ENCODE data around the gene B3GNT5. TPM values are rescaled to one million over a fixed set of nuclear protein-coding genes. Genes with fewer than 3 reads are reported as not detected.

B3GNT5 gene
- total and polyA plus RNA-seq, 2 of the 8 experiments (the other 6 are each of a cell fraction or from before 2014, with no cell fraction given): 2.4 to 9.7 TPM

DNA sequence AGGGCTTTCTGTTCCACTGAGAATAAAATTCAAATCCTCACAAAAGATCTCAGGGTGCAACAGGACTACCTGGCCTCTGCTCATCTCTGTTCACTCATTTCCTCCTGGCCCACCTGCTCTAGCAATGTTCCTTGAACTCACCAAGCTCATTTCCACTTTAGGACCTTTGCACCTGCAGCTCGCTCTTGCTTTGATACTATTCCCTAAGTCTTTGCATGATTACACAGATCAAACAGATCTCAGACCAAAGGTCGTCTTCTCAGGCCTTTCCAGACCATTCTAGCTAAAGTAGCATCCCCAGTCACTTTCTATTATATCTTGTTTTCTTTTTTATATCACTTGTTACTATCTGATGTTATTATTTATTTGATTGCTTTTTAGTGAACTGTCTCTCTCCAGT is 54.7 kb downstream of the B3GNT5 start:
- H2BK20ac ChIP-seq (ENCODE audit: low read length): no peak overlapping the region
- no peak overlapping the region for H3K56ac ChIP-seq (replicated peaks; ENCODE audit: insufficient read length, low read depth, low read length)
- no peak overlapping the region for H2BK12ac ChIP-seq (ENCODE audit: low read depth, low read length)
- no peak overlapping the region for H3K4me2 ChIP-seq (ENCODE audit: insufficient read depth in 1 of 2, low read depth in 2 of 2, low read length in 2 of 2)
- no peak overlapping the region for H3K4ac ChIP-seq (replicated peaks; ENCODE audit: insufficient read length, low read depth, low read length)
- H4K5ac ChIP-seq (ENCODE audit: insufficient read length, low read depth, low read length): no peak overlapping the region
- no peak overlapping the region for H3K4me3 ChIP-seq (ENCODE audit: extremely low read depth in 1 of 4, insufficient read depth in 2 of 4, low read depth in 3 of 4, low read length in 4 of 4)
- 84% methylated on average over 2 of the region's 2 CpGs; no CpG with 5 or more reads in 1 of the 2 experiments for WGBS, 2 experiments (ENCODE audit: extremely low coverage in 1 of 2, insufficient coverage in 1 of 2, insufficient read length in 1 of 2, insufficient replicate concordance in 2 of 2, low coverage in 1 of 2, low lambda C conversion rate in 2 of 2, missing lambda C conversion rate in 1 of 2)
- H2BK120ac ChIP-seq (replicated peaks; ENCODE audit: low read depth, low read length): no peak overlapping the region
- H3K23me2 ChIP-seq (ENCODE audit: low read depth, low read length): no peaks in the 10 kb centered on the region
- CTCF ChIA-PET (ENCODE audit: partially characterized antibody): interaction anchor here (0.9 to 1.2 kb wide), 3 partner anchors 74 to 183 kb away, joined by 3 read pairs; no protein-coding TSS in a partner anchor
- H3K14ac ChIP-seq (ENCODE audit: insufficient read length): no peak overlapping the region
- no peaks in the 10 kb centered on the region; the same call in 1 of the 2 replicates for H3K79me1 ChIP-seq (ENCODE audit: low read depth, low read length)
- no peak overlapping the region for H2BK5ac ChIP-seq (ENCODE audit: low read depth, low read length)
- H3K9ac ChIP-seq (replicated peaks in 1 of 4; ENCODE audit: extremely low read depth in 1 of 4, low read depth in 3 of 4, low read length in 3 of 4): no peak overlapping the region
- H3K27me3 ChIP-seq (replicated peaks in 1 of 4; ENCODE audit: control insufficient read depth in 3 of 4, extremely low read depth in 1 of 4, insufficient read depth in 3 of 4, low read length in 3 of 4): no peaks in the 10 kb centered on the region
- H4K8ac ChIP-seq (ENCODE audit: extremely low read depth, insufficient read depth, low read length): no peak overlapping the region
- FAIRE-seq (no peak), DNase-seq (ENCODE audit: low read depth in 1 of 2, low spot score in 2 of 2) (no peak)
- no peak overlapping the region for H2BK15ac ChIP-seq (ENCODE audit: low read length)
- H3K9me3 ChIP-seq (ENCODE audit: insufficient read depth in 2 of 2, low read depth in 1 of 2, low read length in 1 of 2): no peaks in the 10 kb centered on the region
- H3K23ac ChIP-seq (ENCODE audit: insufficient read length): no peak overlapping the region
- H2AK5ac ChIP-seq (ENCODE audit: low read depth, low read length): no peak overlapping the region
- no peak overlapping the region for H2AFZ ChIP-seq (ENCODE audit: low read length)
- POLR2A ChIA-PET (ENCODE audit: partially characterized antibody): interaction anchor here (1.1 kb wide), 1 partner anchor 12 kb away, joined by 3 read pairs; no protein-coding TSS in a partner anchor
- no peaks in the 10 kb centered on the region for H3K4me1 ChIP-seq (replicated peaks in 1 of 4; ENCODE audit: control insufficient read depth in 3 of 4, insufficient read depth in 4 of 4, low read length in 3 of 4)
- no peaks in the 10 kb centered on the region for H3K79me2 ChIP-seq (ENCODE audit: control insufficient read depth in 1 of 2, insufficient read depth in 2 of 2, low read length in 2 of 2)
- H3K27ac ChIP-seq (ENCODE audit: low read depth, low read length): no peak overlapping the region
- H3K18ac ChIP-seq (ENCODE audit: extremely low read depth, low read length): no peak overlapping the region
- peaks cover 0 to 20% (median 3%) of the 10 kb centered on the region in 4 experiments; a peak in 5 of 8 replicates for H3K36me3 ChIP-seq (ENCODE audit: control insufficient read depth in 2 of 4, insufficient read depth in 4 of 4, low read length in 3 of 4)
- H4K20me1 ChIP-seq (replicated peaks in 1 of 2; ENCODE audit: control insufficient read depth in 1 of 2, insufficient read depth in 2 of 2, low read length in 2 of 2): no peaks in the 10 kb centered on the region
- no peak overlapping the region for H4K91ac ChIP-seq (replicated peaks; ENCODE audit: insufficient read length, low read length)
- TF ChIP-seq RAD21 (IDR thresholded peaks at IDR 0.05 in 1 of 2, conservative IDR thresholded peaks at IDR 0.05 in 1 of 2; ENCODE audit: low read depth in 2 of 2, low read length in 2 of 2) (no peak), TAF7 (optimal IDR thresholded peaks at IDR 0.05; ENCODE audit: borderline replicate concordance, low read depth, low read length) (no peak), BACH1 (IDR thresholded peaks at IDR 0.05; ENCODE audit: low read length) (no peak), CBX5 (IDR thresholded peaks at IDR 0.05; ENCODE audit: low read depth, low read length) (no peak), CHD1 (IDR thresholded peaks at IDR 0.05; ENCODE audit: low read depth, low read length) (no peak), PHF8 (conservative IDR thresholded peaks at IDR 0.05; ENCODE audit: low read depth, low read length) (no peak), CEBPB (IDR thresholded peaks at IDR 0.05; ENCODE audit: low read depth, low read length) (no peak), SP4 (IDR thresholded peaks at IDR 0.05; ENCODE audit: low read length) (no peak), JUN (IDR thresholded peaks at IDR 0.05; ENCODE audit: low read depth, low read length) (no peak)
- TF ChIP-seq, protein P1, sequence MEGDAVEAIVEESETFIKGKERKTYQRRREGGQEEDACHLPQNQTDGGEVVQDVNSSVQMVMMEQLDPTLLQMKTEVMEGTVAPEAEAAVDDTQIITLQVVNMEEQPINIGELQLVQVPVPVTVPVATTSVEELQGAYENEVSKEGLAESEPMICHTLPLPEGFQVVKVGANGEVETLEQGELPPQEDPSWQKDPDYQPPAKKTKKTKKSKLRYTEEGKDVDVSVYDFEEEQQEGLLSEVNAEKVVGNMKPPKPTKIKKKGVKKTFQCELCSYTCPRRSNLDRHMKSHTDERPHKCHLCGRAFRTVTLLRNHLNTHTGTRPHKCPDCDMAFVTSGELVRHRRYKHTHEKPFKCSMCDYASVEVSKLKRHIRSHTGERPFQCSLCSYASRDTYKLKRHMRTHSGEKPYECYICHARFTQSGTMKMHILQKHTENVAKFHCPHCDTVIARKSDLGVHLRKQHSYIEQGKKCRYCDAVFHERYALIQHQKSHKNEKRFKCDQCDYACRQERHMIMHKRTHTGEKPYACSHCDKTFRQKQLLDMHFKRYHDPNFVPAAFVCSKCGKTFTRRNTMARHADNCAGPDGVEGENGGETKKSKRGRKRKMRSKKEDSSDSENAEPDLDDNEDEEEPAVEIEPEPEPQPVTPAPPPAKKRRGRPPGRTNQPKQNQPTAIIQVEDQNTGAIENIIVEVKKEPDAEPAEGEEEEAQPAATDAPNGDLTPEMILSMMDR (IDR thresholded peaks at IDR 0.05; ENCODE audit: control extremely low read depth in 1 of 3, insufficient read depth in 1 of 3, low read depth in 1 of 3, low read length in 3 of 3): no peak
- TF ChIP-seq, protein P2, sequence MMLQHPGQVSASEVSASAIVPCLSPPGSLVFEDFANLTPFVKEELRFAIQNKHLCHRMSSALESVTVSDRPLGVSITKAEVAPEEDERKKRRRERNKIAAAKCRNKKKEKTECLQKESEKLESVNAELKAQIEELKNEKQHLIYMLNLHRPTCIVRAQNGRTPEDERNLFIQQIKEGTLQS (IDR thresholded peaks at IDR 0.05; ENCODE audit: insufficient read depth, low read depth, low read length): no peak

Data from H1 (cell line).